HG03575 (cell line): ENCODE data around the gene TMCO2.

ENCODE experiments used
- ATAC-seq: cut with Tn5 transposase; IDR thresholded peaks from one replicate; pipeline ENCODE4 v1.9.1; 2021; ENCODE audit not compliant: unreplicated experiment, insufficient number of reproducible peaks, low FRiP score; ENCODE audit errors: extremely low read depth

Gene TMCO2

DNA sequence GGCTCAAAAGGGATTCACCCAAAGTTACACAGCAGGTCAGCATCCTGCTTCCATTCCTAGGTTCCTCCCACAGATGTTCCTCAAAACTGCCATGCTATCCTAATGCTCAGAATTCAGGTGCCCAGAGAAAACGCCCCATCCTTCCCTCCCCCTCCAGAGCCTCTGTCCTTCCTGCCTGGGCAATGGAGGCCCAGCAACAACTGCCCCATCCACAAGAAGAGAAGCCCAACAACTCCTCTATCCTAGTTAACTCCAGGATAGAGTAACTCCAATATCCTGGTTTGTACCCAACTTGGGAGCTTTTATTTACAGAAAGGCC is 52.5 kb downstream of the TMCO2 start:
- ATAC-seq = no peak

- no peak for ATAC-seq
Observed at GRCh38 chr1:40300651-40301050, 52.9 kb downstream of the TMCO2 start.

DNA sequence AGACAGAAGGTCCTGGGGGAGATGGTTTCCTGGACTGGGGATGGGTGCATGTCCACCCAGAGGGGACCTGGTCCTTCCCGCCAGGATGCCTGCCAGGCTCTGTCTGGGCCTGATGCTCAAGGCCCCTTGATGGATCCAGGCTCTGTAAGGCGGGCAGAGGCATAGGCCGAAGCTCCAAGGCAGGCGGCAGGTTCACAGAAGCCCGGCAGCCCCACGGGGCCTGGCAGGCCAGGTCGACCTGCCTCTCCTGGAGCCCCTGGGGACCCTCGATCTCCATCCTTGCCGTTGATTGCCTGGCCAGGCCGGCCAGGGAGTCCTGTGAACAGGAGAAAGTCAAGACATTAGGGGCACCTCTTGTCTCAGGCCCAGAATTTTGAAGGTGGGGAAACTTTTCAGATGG is 53.3 kb downstream of the TMCO2 start:
- ATAC-seq = no peak
